Gastrocnemius medialis (tissue), 4 donors: ENCODE data around the gene SLC16A10.

Experiments used
- POLR2A ChIP-seq, 2 donors: fragments of 450-650 bp; IDR thresholded peaks; one replicate each; pipeline ENCODE4 v1.6.1; 2017; ENCODE audit warnings: antibody characterized with exemption in 2 of 2, mild to moderate bottlenecking in 2 of 2, moderate library complexity in 2 of 2
- TF ChIP-seq, protein P1 (sequence below), 5 experiments: fragments of 450-650 bp in 3 of 5; fragments of 200-600 bp in 2 of 5; sonication (generic) in 2 of 5; IDR thresholded peaks in 4 of 5; conservative IDR thresholded peaks in 1 of 5; 1 replicate in 4 of 5; 2 replicates in 1 of 5; pipeline ENCODE4 v1.5.1; 2016 to 2019; ENCODE audit warnings: antibody characterized with exemption in 5 of 5, mild to moderate bottlenecking in 3 of 5, moderate library complexity in 3 of 5

DNA sequence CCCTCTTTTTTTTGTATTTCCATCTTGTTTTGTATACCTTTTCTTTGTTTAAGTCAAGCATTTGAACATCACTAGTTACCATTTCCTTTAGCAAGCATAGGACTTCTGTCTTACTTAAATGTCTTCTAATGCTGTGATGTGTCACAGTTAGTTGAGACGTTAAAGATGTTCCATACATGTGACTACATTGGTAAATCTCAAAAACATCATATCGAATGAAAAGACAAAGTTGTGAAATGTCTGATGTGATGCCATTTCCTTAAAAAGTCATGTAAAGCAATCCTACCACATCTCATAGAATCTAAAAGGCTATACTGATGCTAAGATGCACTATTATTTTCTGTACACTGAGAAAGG, 26.8 kb downstream of the SLC16A10 start:
- TF ChIP-seq, protein P1, sequence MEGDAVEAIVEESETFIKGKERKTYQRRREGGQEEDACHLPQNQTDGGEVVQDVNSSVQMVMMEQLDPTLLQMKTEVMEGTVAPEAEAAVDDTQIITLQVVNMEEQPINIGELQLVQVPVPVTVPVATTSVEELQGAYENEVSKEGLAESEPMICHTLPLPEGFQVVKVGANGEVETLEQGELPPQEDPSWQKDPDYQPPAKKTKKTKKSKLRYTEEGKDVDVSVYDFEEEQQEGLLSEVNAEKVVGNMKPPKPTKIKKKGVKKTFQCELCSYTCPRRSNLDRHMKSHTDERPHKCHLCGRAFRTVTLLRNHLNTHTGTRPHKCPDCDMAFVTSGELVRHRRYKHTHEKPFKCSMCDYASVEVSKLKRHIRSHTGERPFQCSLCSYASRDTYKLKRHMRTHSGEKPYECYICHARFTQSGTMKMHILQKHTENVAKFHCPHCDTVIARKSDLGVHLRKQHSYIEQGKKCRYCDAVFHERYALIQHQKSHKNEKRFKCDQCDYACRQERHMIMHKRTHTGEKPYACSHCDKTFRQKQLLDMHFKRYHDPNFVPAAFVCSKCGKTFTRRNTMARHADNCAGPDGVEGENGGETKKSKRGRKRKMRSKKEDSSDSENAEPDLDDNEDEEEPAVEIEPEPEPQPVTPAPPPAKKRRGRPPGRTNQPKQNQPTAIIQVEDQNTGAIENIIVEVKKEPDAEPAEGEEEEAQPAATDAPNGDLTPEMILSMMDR (IDR thresholded peaks at IDR 0.05 in 4 of 5, conservative IDR thresholded peaks at IDR 0.05 in 1 of 5): no peak
- TF ChIP-seq POLR2A (IDR thresholded peaks at IDR 0.05): peak in 1 of 2 donors; percentile 56
